ENCODE data around the gene DOCK6.

The DOCK6 gene

GRCh38 chr19:11242864-11243797 is 19.2 kb downstream of the DOCK6 start:
- peak; percentile 66 for DNase-seq

GRCh38 chr19:11242025-11242424 is 20.3 kb downstream of the DOCK6 start:
- DNase-seq: no peak

- no peak for DNase-seq
Observed at GRCh38 chr19:11240008-11240444, 22.3 kb downstream of the DOCK6 start.

GRCh38 chr19:11239377-11240000 is 22.8 kb downstream of the DOCK6 start, which contains the start of gene ANGPTL8:
Gene ANGPTL8 (plus strand): TSS chr19:11239619. CDS start chr19:11239638, 19 bp downstream.
- no peak for DNase-seq

DNA sequence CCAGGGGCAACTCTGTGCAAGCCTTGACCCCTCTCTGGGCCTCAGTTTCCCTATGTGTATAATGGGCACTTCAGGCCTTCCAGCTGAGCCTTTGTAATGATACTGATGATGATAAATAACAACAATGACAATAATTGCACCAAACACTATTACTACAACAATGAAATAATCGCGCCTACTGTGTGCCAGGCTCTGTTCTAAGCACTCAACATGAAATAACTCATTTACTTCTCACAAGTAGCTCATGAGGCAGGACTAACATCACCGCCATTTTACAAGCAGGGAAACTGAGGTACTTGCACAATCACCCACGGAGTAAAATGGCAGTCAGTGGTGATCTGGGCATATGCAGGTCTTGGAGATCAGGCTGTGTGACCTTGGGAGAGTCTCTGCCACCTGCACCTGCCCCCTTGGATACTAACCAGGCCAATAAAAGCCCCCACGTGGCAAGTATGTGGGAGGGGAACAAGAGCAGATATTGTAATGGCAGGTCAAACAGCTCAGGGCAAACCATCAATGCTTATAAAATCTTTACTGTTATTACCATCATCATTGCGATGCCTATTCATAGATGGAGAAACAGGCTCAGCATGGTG is 23.4 kb downstream of the DOCK6 start:
- no peak for DNase-seq

DNA sequence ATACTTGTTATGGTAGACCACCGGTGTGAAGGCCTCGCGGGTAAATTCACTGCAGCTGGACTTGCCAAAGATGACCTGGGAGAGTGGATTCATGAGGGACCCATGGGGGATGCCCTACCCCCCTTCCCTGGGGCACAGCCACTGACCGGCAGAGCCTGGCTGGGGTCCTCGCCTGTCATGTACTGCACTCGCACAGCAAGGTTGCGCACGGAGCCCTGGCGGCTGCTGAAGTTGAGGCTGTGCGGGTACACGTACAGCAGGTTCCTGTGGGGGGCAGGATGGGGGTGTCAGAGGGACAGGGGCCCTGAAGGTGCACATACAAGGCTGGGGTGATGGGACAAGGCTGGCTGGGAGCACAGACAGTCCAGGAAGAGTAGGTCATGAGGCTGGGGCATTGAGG is 24.3 kb downstream of the DOCK6 start:
- DNase-seq: no peak

- DNase-seq: no peak
Observed at GRCh38 chr19:11237321-11237720, 25.0 kb downstream of the DOCK6 start.

DNA sequence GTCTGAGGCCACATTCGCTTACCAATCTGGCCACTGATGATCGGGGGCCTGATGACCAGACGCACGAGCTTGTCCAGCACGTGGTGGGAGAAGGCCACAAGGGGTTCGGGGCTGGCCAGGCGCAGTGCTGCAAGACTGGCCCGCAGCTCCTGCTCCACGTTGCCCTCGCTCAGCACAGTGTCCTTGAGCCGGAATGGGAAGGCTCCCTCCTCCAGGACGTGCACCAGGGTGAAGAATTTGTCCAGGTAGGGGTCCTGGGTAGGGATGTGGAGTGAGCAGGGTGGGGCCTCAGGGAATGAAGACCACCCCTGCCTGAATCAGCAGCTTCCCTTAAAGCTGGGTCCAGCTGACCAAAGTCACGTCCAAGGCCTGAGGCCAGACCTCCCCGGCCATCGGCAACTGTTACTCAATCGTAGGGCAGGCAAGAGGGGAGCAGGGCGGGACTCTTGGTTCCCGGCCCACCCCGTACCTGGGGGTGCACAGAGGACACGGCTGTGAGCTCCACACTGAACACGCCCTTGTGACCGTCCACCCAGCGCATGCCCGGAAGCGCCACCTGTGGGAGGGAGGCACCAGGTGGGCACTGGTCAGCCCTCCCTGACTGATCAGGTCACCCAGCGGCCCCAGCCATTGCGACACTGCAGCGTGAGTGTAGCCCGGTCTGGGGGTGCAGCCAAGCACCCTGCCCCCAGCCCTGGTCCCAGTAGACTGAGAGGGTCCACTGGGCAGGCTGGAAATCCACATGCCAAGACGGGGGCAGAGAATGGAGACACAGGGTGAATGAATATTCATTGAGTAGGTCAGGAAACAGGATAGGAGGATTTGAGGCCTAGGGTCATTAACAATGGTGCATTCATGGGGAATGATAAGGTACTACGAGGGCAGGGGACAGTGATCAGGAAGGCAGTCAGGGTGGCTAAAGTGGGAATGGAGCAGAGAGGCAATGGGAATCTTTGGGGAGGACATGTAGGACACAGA is 25.7 kb downstream of the DOCK6 start:
- no peak for DNase-seq

DNA sequence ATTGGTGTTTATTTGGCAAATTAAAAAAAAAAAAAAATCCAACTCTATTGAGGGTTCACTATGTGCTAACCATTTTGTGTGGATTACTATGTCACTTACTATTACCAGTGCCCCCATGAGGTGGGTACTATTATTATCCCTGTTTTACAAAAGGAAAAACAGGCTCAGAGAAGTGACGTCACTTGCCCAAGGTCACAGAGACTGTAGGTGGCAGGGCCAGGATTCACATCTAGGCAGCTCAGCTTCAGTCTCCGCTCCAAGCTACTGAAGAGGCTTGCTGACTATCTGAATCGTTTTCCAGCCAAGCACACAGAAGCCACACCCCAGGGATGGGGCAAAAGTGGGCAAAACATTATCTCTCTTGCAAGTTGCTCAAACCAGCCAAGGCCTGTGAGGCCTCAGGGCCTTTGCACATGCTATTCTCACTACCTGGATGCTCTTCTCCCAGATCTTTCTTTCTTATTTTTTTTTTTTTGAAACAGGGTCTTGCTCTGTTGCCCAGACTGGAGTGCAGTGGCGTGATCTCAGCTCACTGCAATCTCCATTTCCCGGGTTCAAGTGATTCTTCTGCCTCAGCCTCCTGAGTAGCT is 27.7 kb downstream of the DOCK6 start:
- DNase-seq: no peak

GRCh38 chr19:11233073-11233472 is 29.3 kb downstream of the DOCK6 start:
- DNase-seq: no peak

DNA sequence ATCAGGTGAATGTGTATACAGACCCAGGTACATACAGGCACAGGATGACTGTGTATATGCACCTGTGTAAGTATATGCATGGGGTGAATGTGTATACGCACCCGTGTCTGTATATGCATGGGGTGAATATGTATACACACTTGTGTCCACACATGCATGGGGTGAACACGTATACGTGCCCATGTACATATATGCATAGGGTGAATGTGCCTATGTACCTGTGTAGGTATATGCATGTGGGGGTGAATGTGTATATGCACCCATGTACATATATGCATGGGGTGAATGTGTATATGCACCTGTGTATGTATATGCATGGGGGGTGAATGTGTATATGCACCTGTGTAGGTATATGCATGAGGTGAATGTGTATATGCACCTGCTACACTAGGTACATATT is 29.8 kb downstream of the DOCK6 start:
- DNase-seq: no peak

GRCh38 chr19:11230621-11231386 is 31.5 kb downstream of the DOCK6 start:
- no peak for DNase-seq

DNA sequence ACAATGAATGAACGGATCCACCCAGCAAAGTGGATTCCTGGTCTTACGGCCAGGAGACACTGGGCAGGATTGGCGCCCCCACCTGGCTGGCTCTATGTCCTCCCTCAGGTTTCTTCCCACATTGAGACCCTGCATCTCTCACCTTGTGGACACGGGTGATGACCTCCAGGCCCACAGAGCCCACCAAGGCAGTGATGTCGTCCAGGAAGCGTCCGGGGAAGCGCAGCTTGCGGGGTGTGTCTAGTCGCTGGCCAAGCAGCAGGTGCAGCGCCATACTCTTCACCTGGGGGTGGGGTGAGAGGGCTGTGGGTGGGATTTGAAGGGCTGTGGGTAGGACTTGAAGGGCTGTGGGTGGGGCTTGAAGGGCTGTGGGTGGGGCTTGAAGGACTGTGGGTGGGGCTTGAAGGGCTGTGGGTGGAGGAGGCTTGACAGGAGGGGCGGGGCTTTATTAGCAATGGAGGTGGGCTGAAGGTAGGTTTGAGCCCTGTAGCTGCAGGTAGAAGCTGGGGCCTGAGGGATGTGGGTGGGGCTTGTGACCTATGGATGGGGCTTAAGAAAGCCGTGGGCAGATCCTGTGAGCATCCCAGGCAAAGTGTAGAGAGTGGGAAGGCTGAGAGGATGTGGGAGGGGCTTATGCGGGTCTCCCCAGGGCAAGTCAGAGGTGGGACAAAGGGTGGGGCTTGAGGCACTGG is 35.0 kb downstream of the DOCK6 start:
- DNase-seq: no peak

- no peak for DNase-seq
Observed at GRCh38 chr19:11226716-11227166, 35.6 kb downstream of the DOCK6 start.

GRCh38 chr19:11225815-11226214 is 36.5 kb downstream of the DOCK6 start:
- no peak for DNase-seq

- no peak for DNase-seq
Observed at GRCh38 chr19:11225172-11225571, 37.2 kb downstream of the DOCK6 start.

DNA sequence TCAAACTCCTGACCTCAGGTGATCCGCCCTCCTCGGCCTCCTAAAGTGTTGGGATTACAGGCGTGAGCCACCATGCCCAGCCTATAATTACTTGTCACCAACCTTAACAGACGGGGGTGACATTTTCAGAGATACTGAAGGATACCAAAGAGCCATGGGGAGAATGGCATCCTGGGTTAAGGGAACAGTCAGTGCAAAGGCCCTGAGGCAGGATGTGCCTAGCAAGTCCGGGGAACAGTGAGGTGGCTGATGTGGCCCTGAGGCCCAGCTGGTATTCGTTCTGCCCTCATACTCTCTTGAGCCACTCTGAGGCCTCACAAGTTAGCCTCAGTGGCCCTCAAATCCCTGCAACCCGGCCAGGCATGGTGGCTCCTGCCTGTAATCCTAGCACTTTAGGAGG is 37.9 kb downstream of the DOCK6 start:
- DNase-seq: no peak

- DNase-seq: no peak
Observed at GRCh38 chr19:11223200-11223599, 39.1 kb downstream of the DOCK6 start.

DNA sequence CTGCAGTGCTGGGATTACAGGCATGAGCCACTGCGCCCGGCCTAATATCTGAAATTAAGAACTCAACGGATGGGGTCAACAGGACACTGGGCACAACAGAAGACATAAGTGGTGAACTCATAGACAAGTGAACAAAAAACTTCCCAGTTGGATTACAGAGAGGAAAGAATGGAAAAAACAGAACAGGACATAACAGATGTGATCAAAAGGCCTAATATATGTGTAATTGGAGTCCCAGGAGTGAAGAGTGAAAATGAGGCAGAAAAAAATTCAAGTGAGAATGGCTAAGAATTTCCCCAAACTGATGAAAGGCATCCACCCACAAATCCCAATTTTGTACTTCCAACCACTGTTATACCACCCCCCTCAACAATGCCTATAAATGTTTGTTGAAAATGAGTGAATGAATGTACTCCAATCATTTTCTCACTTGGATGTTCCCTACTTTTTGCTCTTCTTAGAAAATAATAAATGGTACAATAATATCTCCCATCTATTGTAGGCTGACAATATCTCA is 41.2 kb downstream of the DOCK6 start:
- no peak for DNase-seq

DNA sequence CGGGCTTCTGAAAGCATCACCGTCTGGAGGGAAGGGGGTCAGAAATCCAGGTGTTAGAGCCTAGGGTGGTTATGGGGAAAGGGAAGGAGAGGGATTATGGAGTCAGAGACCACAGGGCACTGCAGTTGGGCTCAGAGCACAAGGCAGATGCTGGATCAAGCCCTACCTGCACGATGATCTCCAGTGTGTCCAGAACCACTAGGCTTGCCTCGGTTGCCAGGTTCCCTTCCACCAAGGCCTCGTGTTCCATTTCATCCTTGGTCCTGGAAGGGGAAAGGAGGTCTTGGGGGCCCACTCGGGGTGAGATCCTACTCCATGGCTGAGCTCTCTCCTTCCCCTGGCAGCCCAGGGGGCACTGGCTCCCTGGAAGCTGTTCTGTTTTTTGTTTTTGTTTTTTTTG is 47.9 kb downstream of the DOCK6 start:
- DNase-seq: no peak

DNA sequence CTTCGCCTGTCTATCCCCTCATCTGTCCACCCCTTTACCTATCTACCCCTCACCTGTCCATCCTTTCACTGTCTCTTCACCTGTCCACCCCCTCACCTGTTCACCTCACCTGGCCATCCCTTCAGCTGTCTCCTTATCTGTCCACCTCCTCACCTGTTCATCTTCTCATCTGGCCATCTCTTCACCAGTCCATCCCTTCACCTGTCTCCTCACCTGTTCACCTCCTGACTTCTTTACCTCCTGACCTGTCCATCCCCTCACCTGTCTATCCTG is 51.7 kb downstream of the DOCK6 start:
- DNase-seq: no peak

Measured in NCI-H1105 (cell line).